ENCODE results near the gene CCDC24. TPM values are rescaled to one million over a fixed set of nuclear protein-coding genes. Genes with fewer than 3 reads are reported as not detected.

CCDC24 gene
- total and polyA plus RNA-seq, 9 of the 15 experiments (the other 6 are each of a cell fraction or from before 2014, with no cell fraction given), result 0.31 to 4.5 (median 1.5) TPM

- TF ChIP-seq, protein P1, sequence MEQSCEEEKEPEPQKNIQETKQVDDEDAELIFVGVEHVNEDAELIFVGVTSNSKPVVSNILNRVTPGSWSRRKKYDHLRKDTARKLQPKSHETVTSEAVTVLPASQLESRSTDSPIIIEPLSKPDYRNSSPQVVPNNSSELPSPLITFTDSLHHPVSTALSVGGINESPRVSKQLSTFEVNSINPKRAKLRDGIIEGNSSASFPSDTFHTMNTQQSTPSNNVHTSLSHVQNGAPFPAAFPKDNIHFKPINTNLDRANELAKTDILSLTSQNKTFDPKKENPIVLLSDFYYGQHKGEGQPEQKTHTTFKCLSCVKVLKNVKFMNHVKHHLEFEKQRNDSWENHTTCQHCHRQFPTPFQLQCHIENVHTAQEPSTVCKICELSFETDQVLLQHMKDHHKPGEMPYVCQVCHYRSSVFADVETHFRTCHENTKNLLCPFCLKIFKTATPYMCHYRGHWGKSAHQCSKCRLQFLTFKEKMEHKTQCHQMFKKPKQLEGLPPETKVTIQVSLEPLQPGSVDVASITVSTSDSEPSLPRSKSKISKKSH (CRISPR knock-in tag; IDR thresholded peaks at IDR 0.05), result no peak
- TF ChIP-seq, protein P2, sequence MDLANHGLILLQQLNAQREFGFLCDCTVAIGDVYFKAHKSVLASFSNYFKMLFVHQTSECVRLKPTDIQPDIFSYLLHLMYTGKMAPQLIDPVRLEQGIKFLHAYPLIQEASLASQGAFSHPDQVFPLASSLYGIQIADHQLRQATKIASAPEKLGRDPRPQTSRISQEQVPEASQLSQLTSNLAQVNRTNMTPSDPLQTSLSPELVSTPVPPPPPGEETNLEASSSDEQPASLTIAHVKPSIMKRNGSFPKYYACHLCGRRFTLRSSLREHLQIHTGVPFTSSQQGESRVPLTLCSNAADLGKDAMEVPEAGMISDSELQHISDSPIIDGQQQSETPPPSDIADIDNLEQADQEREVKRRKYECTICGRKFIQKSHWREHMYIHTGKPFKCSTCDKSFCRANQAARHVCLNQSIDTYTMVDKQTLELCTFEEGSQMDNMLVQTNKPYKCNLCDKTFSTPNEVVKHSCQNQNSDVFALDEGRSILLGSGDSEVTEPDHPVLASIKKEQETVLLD (IDR thresholded peaks at IDR 0.05), result peak; percentile 45; the same call in 1 of the 2 replicates
- TF ChIP-seq SPI1 (IDR thresholded peaks at IDR 0.05; ENCODE audit: borderline replicate concordance, low read depth, low read length) (0 out of 2 replicates have a peak, but pooled peaks have one; percentile 2), TRIM24 (IDR thresholded peaks at IDR 0.05) (0 out of 4 replicates have a peak, but pooled peaks of 1 of the 2 experiments have one; percentile 27), KDM5B (IDR thresholded peaks at IDR 0.05; ENCODE audit: insufficient replicate concordance, low read depth, low read length) (no peak), CEBPB (tag; IDR thresholded peaks at IDR 0.05) (peak; percentile 94), HDAC1 (IDR thresholded peaks at IDR 0.05) (peak in 1 of 2 experiments; percentile 29; a peak in 1 of 4 replicates), EHMT2 (IDR thresholded peaks at IDR 0.05) (no peak; the same call in 1 of the 2 replicates), ZNF778 (CRISPR knock-in tag; IDR thresholded peaks at IDR 0.05) (no peak), POLR2B (IDR thresholded peaks at IDR 0.05; ENCODE audit: low read depth, partially characterized antibody) (peak; percentile 49), ZKSCAN3 (CRISPR knock-in tag; IDR thresholded peaks at IDR 0.05) (no peak), RBBP5 (IDR thresholded peaks at IDR 0.05; ENCODE audit: borderline replicate concordance, insufficient read depth, low read length, poor library complexity, severe bottlenecking) (peak; percentile 5), SIN3A (IDR thresholded peaks at IDR 0.05; ENCODE audit: borderline replicate concordance in 2 of 2, control insufficient read depth in 1 of 2, low read depth in 2 of 2, low read length in 2 of 2) (peak in 1 of 2 experiments; percentile 46; a peak in 1 of 4 replicates), CEBPG (CRISPR knock-in tag; IDR thresholded peaks at IDR 0.05) (peak; percentile 69), CEBPG (tag; conservative IDR thresholded peaks at IDR 0.05 in 1 of 2, IDR thresholded peaks at IDR 0.05 in 1 of 2) (peak; percentile 52 to 66; a peak in 3 of 4 replicates)
Measured at GRCh38 chr1:43980255-43981134, 10.9 kb upstream of the CCDC24 start (continued).
